Measurements from ENCODE around the gene WNK1.

The WNK1 gene

GRCh38 chr12:958588-959123 lies 206.3 kb downstream of the WNK1 start:
- DNase-seq, result no peak

Measured in stimulated activated CD4-positive, alpha-beta T cell treated with anti-CD3 and anti-CD28 coated beads, Interleukin-15, amount 100 ng/mL, for 24 hours (primary cell).